GM08714 (cell line): ENCODE data around the gene SYT15.
"Not testable (repeated sequence)": the region's sequence is repeated elsewhere in the genome, so short reads cannot be mapped to it uniquely, and the experiment has no call there.

Experiments used
- H3K4me3 ChIP-seq: fragments of 200-500 bp; sonication (Bioruptor generic); 2 replicates; pipeline ENCODE4 v1.5.1; 2014; ENCODE audit warnings: mild to moderate bottlenecking, low read length, inconsistent platforms

The SYT15 gene

GRCh38 chr10:46593307-46593706, 14.4 kb downstream of the SYT15 start:
- H3K4me3 ChIP-seq, result not testable (repeated sequence)

- H3K4me3 ChIP-seq, result not testable (repeated sequence)
Observed at GRCh38 chr10:46594453-46595063, 15.6 kb downstream of the SYT15 start.

GRCh38 chr10:46596570-46596969, 17.6 kb downstream of the SYT15 start:
- H3K4me3 ChIP-seq, result not testable (repeated sequence)

- peak overlapping the region; percentile 47; the same call in 1 of the 2 replicates for H3K4me3 ChIP-seq
Observed at GRCh38 chr10:46597616-46598246, 18.8 kb downstream of the SYT15 start.

- H3K4me3 ChIP-seq, result not testable (repeated sequence)
Observed at GRCh38 chr10:46600516-46600915, 21.6 kb downstream of the SYT15 start.

GRCh38 chr10:46615540-46615939, 36.6 kb downstream of the SYT15 start:
- not testable (repeated sequence) for H3K4me3 ChIP-seq

- H3K4me3 ChIP-seq, result not testable (repeated sequence)
Observed at GRCh38 chr10:46616227-46616626, 37.3 kb downstream of the SYT15 start.

GRCh38 chr10:46617134-46617533, 38.2 kb downstream of the SYT15 start:
- H3K4me3 ChIP-seq, result not testable (repeated sequence)

GRCh38 chr10:46617913-46618312, 39.0 kb downstream of the SYT15 start:
- not testable (repeated sequence) for H3K4me3 ChIP-seq

- H3K4me3 ChIP-seq, result not testable (repeated sequence)
Observed at GRCh38 chr10:46623899-46624654, 45.1 kb downstream of the SYT15 start.

- not testable (repeated sequence) for H3K4me3 ChIP-seq
Observed at GRCh38 chr10:46629805-46630204, 50.9 kb downstream of the SYT15 start.

- H3K4me3 ChIP-seq, result not testable (repeated sequence)
Observed at GRCh38 chr10:46630816-46631215, 51.9 kb downstream of the SYT15 start.

GRCh38 chr10:46631683-46632082, 52.8 kb downstream of the SYT15 start:
- H3K4me3 ChIP-seq, result not testable (repeated sequence)

- H3K4me3 ChIP-seq, result not testable (repeated sequence)
Observed at GRCh38 chr10:46634698-46635097, 55.8 kb downstream of the SYT15 start.

- not testable (repeated sequence) for H3K4me3 ChIP-seq
Observed at GRCh38 chr10:46635364-46635959, 56.5 kb downstream of the SYT15 start.

- H3K4me3 ChIP-seq, result not testable (repeated sequence)
Observed at GRCh38 chr10:46640005-46640404, 61.1 kb downstream of the SYT15 start.
